ENCODE results near the gene MAGI2.

DNA sequence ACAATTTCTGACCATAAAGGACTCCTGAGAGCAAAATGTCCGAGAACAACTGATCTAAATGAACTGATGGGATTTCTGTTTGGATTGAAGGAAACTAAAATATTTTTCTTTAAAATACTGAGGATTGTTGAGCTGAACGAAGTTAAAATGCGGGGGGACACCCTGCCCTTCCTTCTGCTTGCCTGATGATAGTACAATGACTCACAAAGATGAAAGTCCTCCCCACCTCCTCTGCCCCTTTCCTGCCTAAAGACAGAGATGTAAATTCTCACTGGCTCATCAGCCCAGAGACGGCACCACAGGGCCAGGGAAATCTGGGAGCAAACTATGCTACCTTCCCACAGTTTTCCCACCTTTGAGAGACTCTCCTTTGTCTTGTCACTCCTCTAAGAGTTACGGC is 1474.2 kb downstream of the MAGI2 start:
- TF ChIP-seq, protein P1, sequence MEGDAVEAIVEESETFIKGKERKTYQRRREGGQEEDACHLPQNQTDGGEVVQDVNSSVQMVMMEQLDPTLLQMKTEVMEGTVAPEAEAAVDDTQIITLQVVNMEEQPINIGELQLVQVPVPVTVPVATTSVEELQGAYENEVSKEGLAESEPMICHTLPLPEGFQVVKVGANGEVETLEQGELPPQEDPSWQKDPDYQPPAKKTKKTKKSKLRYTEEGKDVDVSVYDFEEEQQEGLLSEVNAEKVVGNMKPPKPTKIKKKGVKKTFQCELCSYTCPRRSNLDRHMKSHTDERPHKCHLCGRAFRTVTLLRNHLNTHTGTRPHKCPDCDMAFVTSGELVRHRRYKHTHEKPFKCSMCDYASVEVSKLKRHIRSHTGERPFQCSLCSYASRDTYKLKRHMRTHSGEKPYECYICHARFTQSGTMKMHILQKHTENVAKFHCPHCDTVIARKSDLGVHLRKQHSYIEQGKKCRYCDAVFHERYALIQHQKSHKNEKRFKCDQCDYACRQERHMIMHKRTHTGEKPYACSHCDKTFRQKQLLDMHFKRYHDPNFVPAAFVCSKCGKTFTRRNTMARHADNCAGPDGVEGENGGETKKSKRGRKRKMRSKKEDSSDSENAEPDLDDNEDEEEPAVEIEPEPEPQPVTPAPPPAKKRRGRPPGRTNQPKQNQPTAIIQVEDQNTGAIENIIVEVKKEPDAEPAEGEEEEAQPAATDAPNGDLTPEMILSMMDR (IDR thresholded peaks at IDR 0.05; ENCODE audit: borderline replicate concordance, extremely low read depth, low read length, poor library complexity, severe bottlenecking), result no peak
- TF ChIP-seq EZH2 (IDR thresholded peaks at IDR 0.05; ENCODE audit: borderline replicate concordance, low read depth, low read length, severe bottlenecking), result no peak

Data from DND-41 (cell line).